HEK293 (cell line): ENCODE measurements around the gene ZKSCAN1.
"Not testable (repeated sequence)": the region's sequence is repeated elsewhere in the genome, so short reads cannot be mapped to it uniquely, and the experiment has no call there.

Experiments
- CTCF ChIA-PET: fragments of 350-600 bp; formaldehyde crosslinking; extraction: SDS; loops from one replicate; lab custom pipeline; 2021; ENCODE audit warnings: antibody characterized with exemption; lab: Yijun Ruan, JAX
- POLR2A ChIA-PET: fragments of 300-600 bp; formaldehyde crosslinking; extraction: SDS; loops from one replicate; lab custom pipeline; 2020; ENCODE audit warnings: antibody characterized with exemption, inconsistent platforms; lab: Yijun Ruan, JAX
- H3K27ac ChIP-seq: fragments of 200-500 bp; sonication (Bioruptor generic); 2 replicates; pipeline ENCODE4 v1.5.1; 2014; ENCODE audit warnings: low read depth, low read length, control low read depth, inconsistent platforms; ENCODE audit errors: extremely low read depth
- H3K36me3 ChIP-seq, 2 experiments: fragments of 200-500 bp in 1 of 2; sonication (Bioruptor generic) in 1 of 2; 1 replicate in 1 of 2; 2 replicates in 1 of 2; pipeline ENCODE4 v1.5.1; 2014 to 2017; ENCODE audit warnings: inconsistent platforms in 2 of 2, low read length in 2 of 2; ENCODE audit not compliant: control insufficient read depth in 2 of 2, insufficient read depth in 1 of 2
- H3K4me1 ChIP-seq: fragments of 200-500 bp; sonication (Bioruptor generic); 2 replicates; pipeline ENCODE4 v1.5.1; 2014; ENCODE audit warnings: mild to moderate bottlenecking, low read length, inconsistent platforms; ENCODE audit not compliant: control insufficient read depth, insufficient read depth
- H3K4me3 ChIP-seq: 2 replicates; pipeline ENCODE4 v1.5.1; 2011; ENCODE audit warnings: low read depth, mild to moderate bottlenecking, control low read depth, low read length, moderate library complexity
- H3K9me3 ChIP-seq: fragments of 200-500 bp; sonication (Bioruptor generic); 2 replicates; pipeline ENCODE4 v1.5.1; 2014; ENCODE audit warnings: low read depth, low read length, inconsistent platforms; ENCODE audit not compliant: control insufficient read depth, insufficient read depth
- MEIS1 ChIP-seq: sonication (generic); formaldehyde crosslinking; IDR thresholded peaks from 2 replicates; pipeline ENCODE4 v1.8.1; 2022; ENCODE audit warnings: missing genetic modification reagents, mild to moderate bottlenecking, borderline replicate concordance
- ZBTB49 ChIP-seq: fragments of 450-650 bp; formaldehyde crosslinking; IDR thresholded peaks from 2 replicates; pipeline ENCODE4 v1.5.1; 2016; ENCODE audit warnings: missing biosample characterization, missing genetic modification characterization, low read depth
- ZNF157 ChIP-seq: fragments of 450-650 bp; formaldehyde crosslinking; IDR thresholded peaks from 2 replicates; pipeline ENCODE4 v1.5.1; 2016; ENCODE audit warnings: missing biosample characterization, missing genetic modification characterization
- ZNF174 ChIP-seq: fragments of 450-650 bp; formaldehyde crosslinking; IDR thresholded peaks from 2 replicates; pipeline ENCODE4 v1.5.0; 2017; ENCODE audit warnings: missing biosample characterization, mild to moderate bottlenecking, missing genetic modification characterization
- ZNF19 ChIP-seq: fragments of 450-650 bp; formaldehyde crosslinking; IDR thresholded peaks from 2 replicates; pipeline ENCODE4; 2016; ENCODE audit warnings: missing biosample characterization, missing genetic modification characterization, low read depth
- ZNF214 ChIP-seq: fragments of 450-650 bp; formaldehyde crosslinking; IDR thresholded peaks from 2 replicates; pipeline ENCODE4 v1.5.1; 2017; ENCODE audit warnings: missing biosample characterization, mild to moderate bottlenecking, missing genetic modification characterization, borderline replicate concordance
- ZNF239 ChIP-seq: fragments of 450-650 bp; formaldehyde crosslinking; IDR thresholded peaks from 2 replicates; pipeline ENCODE4 v1.5.1; 2016; ENCODE audit warnings: missing biosample characterization, missing genetic modification characterization
- ZNF280C ChIP-seq: fragments of 450-650 bp; formaldehyde crosslinking; IDR thresholded peaks from 2 replicates; pipeline ENCODE4 v1.5.1; 2016; ENCODE audit warnings: missing biosample characterization, missing genetic modification characterization
- ZNF350 ChIP-seq: fragments of 450-650 bp; formaldehyde crosslinking; IDR thresholded peaks from 2 replicates; pipeline ENCODE4 v1.5.0; 2017; ENCODE audit warnings: missing biosample characterization, mild to moderate bottlenecking, missing genetic modification characterization
- ZNF404 ChIP-seq: fragments of 450-650 bp; formaldehyde crosslinking; IDR thresholded peaks from 2 replicates; pipeline ENCODE4 v1.5.1; 2017; ENCODE audit warnings: missing biosample characterization, missing genetic modification characterization
- ZNF423 ChIP-seq: fragments of 450-650 bp; formaldehyde crosslinking; IDR thresholded peaks from 2 replicates; pipeline ENCODE4 v1.5.1; 2016; ENCODE audit warnings: missing biosample characterization, missing genetic modification characterization
- ZNF529 ChIP-seq: fragments of 450-650 bp; formaldehyde crosslinking; IDR thresholded peaks from 2 replicates; pipeline ENCODE4 v1.5.1; 2017; ENCODE audit warnings: missing genetic modification characterization, missing biosample characterization; ENCODE audit not compliant: insufficient replicate concordance
- ZNF530 ChIP-seq: fragments of 450-650 bp; formaldehyde crosslinking; IDR thresholded peaks from 2 replicates; pipeline ENCODE4 v1.5.1; 2016; ENCODE audit warnings: low read depth, missing biosample characterization, missing genetic modification characterization
- ZNF548 ChIP-seq: fragments of 450-650 bp; formaldehyde crosslinking; IDR thresholded peaks from 2 replicates; pipeline ENCODE4 v1.5.1; 2016; ENCODE audit warnings: missing biosample characterization, missing genetic modification characterization
- ZNF560 ChIP-seq: fragments of 450-650 bp; formaldehyde crosslinking; IDR thresholded peaks from 2 replicates; pipeline ENCODE4 v1.5.1; 2017; ENCODE audit warnings: missing biosample characterization, missing genetic modification characterization, borderline replicate concordance
- ZNF677 ChIP-seq: fragments of 450-650 bp; IDR thresholded peaks from 2 replicates; pipeline ENCODE4 v1.5.0; 2018; ENCODE audit warnings: missing biosample characterization, mild to moderate bottlenecking, missing genetic modification characterization, moderate library complexity
- ZNF785 ChIP-seq: fragments of 450-650 bp; formaldehyde crosslinking; IDR thresholded peaks from 2 replicates; pipeline ENCODE4 v1.5.1; 2016; ENCODE audit warnings: missing biosample characterization, missing genetic modification characterization
- ZSCAN18 ChIP-seq: fragments of 450-650 bp; formaldehyde crosslinking; IDR thresholded peaks from 2 replicates; pipeline ENCODE4 v1.5.1; 2016; ENCODE audit warnings: missing biosample characterization, missing genetic modification characterization

The ZKSCAN1 gene

GRCh38 chr7:99981066-99981465 lies 34.3 kb upstream of the ZKSCAN1 start:
- H3K27ac ChIP-seq, H3K36me3 ChIP-seq, POLR2A ChIA-PET, H3K4me3 ChIP-seq, H3K9me3 ChIP-seq, H3K4me1 ChIP-seq: not testable (repeated sequence)
- CTCF ChIA-PET, result interaction anchor here (0.8 to 5.3 kb wide), 3 partner anchors 9 to 71 kb away, joined by 3 to 53 read pairs (median 3); no protein-coding TSS in a partner anchor

GRCh38 chr7:99984593-99984992 lies 30.8 kb upstream of the ZKSCAN1 start:
- CTCF ChIA-PET, result interaction anchor here (0.5 to 0.7 kb wide), 2 partner anchors 9 to 51 kb away, joined by 3 to 5 read pairs; no protein-coding TSS in a partner anchor
- TF ChIP-seq ZNF239 (tag by site-specific recombination) (no peak), ZNF548 (tag by site-specific recombination) (no peak), ZNF529 (tag by site-specific recombination) (no peak), ZNF530 (tag by site-specific recombination) (no peak)

GRCh38 chr7:99987306-99987705 lies 28.1 kb upstream of the ZKSCAN1 start:
- H3K27ac ChIP-seq, H3K36me3 ChIP-seq, H3K9me3 ChIP-seq, H3K4me3 ChIP-seq, POLR2A ChIA-PET, H3K4me1 ChIP-seq: not testable (repeated sequence)
- CTCF ChIA-PET, result interaction anchor here (0.5 to 5.9 kb wide), 3 partner anchors 8 to 73 kb away, joined by 3 to 53 read pairs (median 20); no protein-coding TSS in a partner anchor

More at GRCh38 chr7:99984593-99984992, 30.8 kb upstream of the ZKSCAN1 start:
- Histone ChIP-seq H3K9me3 (no peaks in the 10 kb centered on the region), H3K4me3 (no peak overlapping the region), H3K27ac (no peak overlapping the region), H3K4me1 (no peaks in the 10 kb centered on the region), H3K36me3 (no peaks in the 10 kb centered on the region)
- POLR2A ChIA-PET, result interaction anchor here (0.6 kb wide), 1 partner anchor 479 kb away, joined by 3 read pairs; no protein-coding TSS in a partner anchor

GRCh38 chr7:99987846-99988245 lies 27.6 kb upstream of the ZKSCAN1 start:
- no peak overlapping the region for H3K4me3 ChIP-seq
- CTCF ChIA-PET, result interaction anchor here (0.5 to 5.9 kb wide), 4 partner anchors 9 to 74 kb away, joined by 3 to 53 read pairs (median 12); partner anchors contain the start of gene ZSCAN21
- H3K9me3 ChIP-seq, result no peaks in the 10 kb centered on the region
- no peaks in the 10 kb centered on the region for H3K4me1 ChIP-seq
- POLR2A ChIA-PET, result no interaction called here
- no peak overlapping the region for H3K27ac ChIP-seq
- no peaks in the 10 kb centered on the region for H3K36me3 ChIP-seq
- no peak for TF ChIP-seq ZNF174 (tag by site-specific recombination)
- no peak for TF ChIP-seq ZNF785
- no peak for TF ChIP-seq ZNF423 (tag by site-specific recombination)
- TF ChIP-seq ZNF404 (tag by site-specific recombination), result no peak
- TF ChIP-seq ZNF560 (tag by site-specific recombination), result no peak
- TF ChIP-seq ZNF280C (tag by site-specific recombination), result no peak
- no peak for TF ChIP-seq ZNF350
- TF ChIP-seq ZBTB49, result no peak
- no peak for TF ChIP-seq ZNF157 (tag by site-specific recombination)
- TF ChIP-seq ZNF214 (tag by site-specific recombination), result no peak
- TF ChIP-seq ZNF677 (tag by site-specific recombination), result no peak
- TF ChIP-seq MEIS1 (CRISPR knock-in tag), result no peak
- TF ChIP-seq ZNF19, result no peak
- no peak for TF ChIP-seq ZSCAN18 (tag by site-specific recombination)
